CD14-positive monocyte (primary cell): ENCODE results near the gene RGL3. TPM values are rescaled to one million over a fixed set of nuclear protein-coding genes. Genes with fewer than 3 reads are reported as not detected.

Source experiments
- DNase-seq, 3 donors: peaks; one replicate each; pipeline ENCODE4 v3.0.0-alpha.2; 2011 to 2022
- H2AFZ ChIP-seq: 2 replicates; pipeline ENCODE4 v1.6.0; 2012; ENCODE audit warnings: mild to moderate bottlenecking, low read depth, low read length, inconsistent platforms; ENCODE audit not compliant: insufficient read depth, poor library complexity, severe bottlenecking
- H3K27ac ChIP-seq, 2 donors: 1 replicate in 1 of 2; 2 replicates in 1 of 2; pipeline ENCODE4 v1.5.1; 2012 to 2013; ENCODE audit warnings: low read length in 2 of 2, control low read depth in 1 of 2, inconsistent platforms in 1 of 2, low read depth in 1 of 2, mild to moderate bottlenecking in 1 of 2
- H3K27me3 ChIP-seq, 2 donors: one replicate each; pipeline versions ENCODE4 v1.6.0 to v1.6.1; 2011 to 2013; ENCODE audit warnings: low read length in 2 of 2; ENCODE audit not compliant: control insufficient read depth in 2 of 2, insufficient read depth in 2 of 2
- H3K36me3 ChIP-seq, 2 donors: replicated peaks in 1 of 2; 1 replicate in 1 of 2; 2 replicates in 1 of 2; pipeline versions ENCODE4 v1.5.1 to v1.6.1; 2012 to 2013; ENCODE audit warnings: low read length in 2 of 2, control low read depth in 1 of 2, inconsistent platforms in 1 of 2, mild to moderate bottlenecking in 1 of 2; ENCODE audit not compliant: insufficient read depth in 2 of 2, control insufficient read depth in 1 of 2
- H3K4me1 ChIP-seq, 2 donors: 1 replicate in 1 of 2; 2 replicates in 1 of 2; pipeline versions ENCODE4 v1.5.1 to v1.6.1; 2012 to 2013; ENCODE audit warnings: low read length in 2 of 2, control low read depth in 1 of 2, inconsistent platforms in 1 of 2, mild to moderate bottlenecking in 1 of 2, moderate library complexity in 1 of 2; ENCODE audit not compliant: insufficient read depth in 2 of 2, control insufficient read depth in 1 of 2
- H3K4me2 ChIP-seq: replicated peaks from 2 replicates; pipeline ENCODE3; 2012; ENCODE audit warnings: low read length, moderate library complexity, mild to moderate bottlenecking; ENCODE audit not compliant: poor library complexity, severe bottlenecking; ENCODE audit errors: extremely low read depth
- H3K4me3 ChIP-seq, 3 experiments: fragments of 200-600 bp in 1 of 3; sonication (generic) in 1 of 3; replicated peaks in 1 of 3; 1 replicate in 2 of 3; 2 replicates in 1 of 3; pipeline ENCODE4 v1.5.1; 2011 to 2013; ENCODE audit warnings: low read length in 3 of 3, mild to moderate bottlenecking in 3 of 3, control low read depth in 2 of 3, low read depth in 2 of 3, inconsistent platforms in 1 of 3, moderate library complexity in 1 of 3
- H3K79me2 ChIP-seq: 2 replicates; pipeline ENCODE4 v1.6.0; 2012; ENCODE audit warnings: mild to moderate bottlenecking, control low read depth, inconsistent platforms, low read length, moderate library complexity; ENCODE audit not compliant: insufficient read depth
- H3K9ac ChIP-seq: 2 replicates; pipeline ENCODE4 v1.6.0; 2017; ENCODE audit warnings: low read length, mild to moderate bottlenecking; ENCODE audit not compliant: insufficient read depth, poor library complexity, severe bottlenecking
- H3K9me3 ChIP-seq, 2 donors: replicated peaks in 1 of 2; 1 replicate in 1 of 2; 2 replicates in 1 of 2; pipeline versions ENCODE4 v1.5.1 to v1.6.1; 2012 to 2013; ENCODE audit warnings: low read length in 2 of 2, control low read depth in 1 of 2; ENCODE audit not compliant: control insufficient read depth in 1 of 2, insufficient read depth in 1 of 2
- H4K20me1 ChIP-seq: 2 replicates; pipeline ENCODE4 v1.6.0; 2012; ENCODE audit warnings: mild to moderate bottlenecking, low read length, control low read depth, moderate library complexity; ENCODE audit not compliant: insufficient read depth
- H3K27ac Mint-ChIP-seq, 7 donors: one replicate each; pipeline ENCODE4 v1.8.0; 2020; ENCODE audit warnings: mild to moderate bottlenecking in 7 of 7, mixed read lengths in 7 of 7, moderate library complexity in 6 of 7, inconsistent platforms in 2 of 7
- H3K27me3 Mint-ChIP-seq, 3 donors: one replicate each; pipeline ENCODE4 v1.8.0; 2021 to 2022; ENCODE audit warnings: low read depth in 3 of 3, mild to moderate bottlenecking in 3 of 3, mixed read lengths in 3 of 3, moderate library complexity in 3 of 3, inconsistent platforms in 1 of 3
- H3K36me3 Mint-ChIP-seq, 2 donors: one replicate each; pipeline ENCODE4 v1.8.0; 2020; ENCODE audit warnings: mixed read lengths in 2 of 2, inconsistent platforms in 1 of 2, mild to moderate bottlenecking in 1 of 2
- H3K4me1 Mint-ChIP-seq: one replicate; pipeline ENCODE4 v1.8.0; 2020; ENCODE audit warnings: mild to moderate bottlenecking, mixed read lengths
- H3K4me3 Mint-ChIP-seq, 2 donors: one replicate each; pipeline ENCODE4 v1.8.0; 2020; ENCODE audit warnings: mild to moderate bottlenecking in 2 of 2, mixed read lengths in 2 of 2, moderate library complexity in 1 of 2
- H3K9me3 Mint-ChIP-seq, 7 donors: one replicate each; pipeline ENCODE4 v1.8.0; 2020 to 2022; ENCODE audit warnings: mixed read lengths in 7 of 7, mild to moderate bottlenecking in 6 of 7, moderate library complexity in 6 of 7, inconsistent platforms in 2 of 7
- CTCF ChIP-seq: fragments of 200-600 bp; IDR thresholded peaks from one replicate; pipeline ENCODE4 v1.8.0; 2022; ENCODE audit warnings: antibody characterized with exemption, mild to moderate bottlenecking
- WGBS: methylation state at CpG from one replicate; pipeline ENCODE4 v1.1.5; 2013; ENCODE audit warnings: missing lambda C conversion rate; ENCODE audit not compliant: insufficient coverage; 5-methylcytosine and 5-hydroxymethylcytosine counted together
- intact Hi-C, 2 donors: fragments of 100-400 bp; cut with micrococcal nuclease; formaldehyde crosslinking; loops; one replicate each; pipeline versions ENCODE4 v1.15.0 to v1.15.1; 2023
- polyA plus RNA-seq, 3 donors: library from polyadenylated mRNA; depleted of rRNA in 1 of 3; unstranded in 2 of 3; stranded (reverse) in 1 of 3; fragments of 300-500 nt in 2 of 3; fragments of >200 nt in 1 of 3; fragmentation: Illumina TruSeq in 2 of 3; gene quantifications; 1 replicate in 2 of 3; 2 replicates in 1 of 3; pipeline ENCODE4 v1.2.3, GENCODE V29; 2012 to 2021

The RGL3 gene
- polyA plus RNA-seq, 3 donors, result 1.7 TPM; not detected in 2

GRCh38 chr19:11448410-11448809 is 29.3 kb upstream of the RGL3 start:
- Histone ChIP-seq H3K4me2 (no peak overlapping the region), H4K20me1 (peaks cover 23% of the 10 kb centered on the region), H3K4me3 (no peak overlapping the region), H3K27me3 (no peaks in the 10 kb centered on the region), H3K9ac (no peak overlapping the region), H3K79me2 (no peaks in the 10 kb centered on the region), H3K9me3 (no peaks in the 10 kb centered on the region), H3K36me3 (peaks cover 59 to 77% of the 10 kb centered on the region in 2 donors), H3K4me1 (no peaks in the 10 kb centered on the region), H3K27ac (no peak overlapping the region), H2AFZ (no peak overlapping the region)
- Mint-ChIP-seq H3K4me3 (no peak overlapping the region), H3K9me3 (peaks cover 0 to 1% (median 0%) of the 10 kb centered on the region in 7 donors), H3K27me3 (peaks cover 0 to 3% (median 3%) of the 10 kb centered on the region in 3 donors), H3K27ac (no peak overlapping the region), H3K36me3 (peaks cover 40 to 69% of the 10 kb centered on the region in 2 donors), H3K4me1 (no peaks in the 10 kb centered on the region)
- intact Hi-C loops, result loop anchor here in 1 of 2 donors (5.0 kb wide), 1 partner anchor 161 kb away; no protein-coding TSS in a partner anchor
- WGBS, result 91% methylated on average over 12 of the region's 13 CpGs
- no peak for TF ChIP-seq CTCF
- DNase-seq, result no peak

DNA sequence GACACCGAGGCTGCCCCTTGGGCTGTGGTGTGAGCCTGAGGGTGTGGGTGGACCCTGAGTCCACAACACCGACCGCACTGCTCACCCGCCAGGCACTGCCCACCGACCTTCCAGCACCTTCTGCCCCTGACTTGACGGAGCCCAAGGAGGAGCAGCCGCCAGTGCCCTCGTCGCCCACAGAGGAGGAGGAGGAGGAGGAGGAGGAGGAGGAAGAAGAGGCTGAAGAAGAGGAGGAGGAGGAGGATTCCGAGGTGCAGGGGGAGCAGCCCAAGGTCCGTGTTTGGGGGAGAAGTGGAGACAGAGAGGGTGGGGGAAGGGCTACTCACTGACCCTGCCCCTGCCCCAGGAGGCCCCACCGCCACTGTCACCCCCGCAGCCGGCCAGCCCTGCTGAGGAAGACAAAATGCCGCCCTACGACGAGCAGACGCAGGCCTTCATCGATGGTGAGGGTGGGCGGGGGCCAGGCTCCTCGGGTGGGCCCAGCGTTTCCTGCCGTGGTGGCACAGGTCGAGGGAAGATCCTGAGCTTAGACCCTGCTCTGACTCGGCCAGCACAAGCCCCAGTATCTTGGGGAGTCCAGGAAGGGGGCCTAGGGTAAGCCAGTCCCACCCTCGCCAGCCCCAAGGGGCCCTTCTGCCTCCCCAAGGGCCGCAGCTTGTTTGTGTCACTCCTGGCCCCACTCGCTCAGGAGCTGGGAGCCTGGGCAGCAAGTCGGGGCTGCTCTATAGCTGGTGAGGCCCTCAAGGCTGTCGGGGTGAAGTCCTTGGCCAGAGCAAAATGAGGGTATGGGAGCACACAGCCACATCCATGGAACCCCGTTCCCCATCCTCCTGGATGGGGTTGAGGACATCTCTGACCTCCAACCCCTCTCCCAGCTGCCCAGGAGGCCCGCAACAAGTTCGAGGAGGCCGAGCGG is 28.5 kb upstream of the RGL3 start:
- no peak overlapping the region for H3K9ac ChIP-seq
- peaks cover 23% of the 10 kb centered on the region for H4K20me1 ChIP-seq
- H3K4me3 ChIP-seq, result no peak overlapping the region
- no peak overlapping the region for H2AFZ ChIP-seq
- H3K4me1 Mint-ChIP-seq, result no peaks in the 10 kb centered on the region
- WGBS, result 95% methylated on average over 32 of the region's 35 CpGs
- H3K4me2 ChIP-seq, result no peak overlapping the region
- H3K27ac Mint-ChIP-seq, result peak overlapping the region in 1 of 7 donors; percentile 63
- intact Hi-C loops, result loop anchor here in 1 of 2 donors (5.0 kb wide), 1 partner anchor 160 kb away; no protein-coding TSS in a partner anchor
- H3K4me1 ChIP-seq, result no peaks in the 10 kb centered on the region
- no peak overlapping the region for H3K4me3 Mint-ChIP-seq
- H3K27ac ChIP-seq, result no peak overlapping the region
- H3K36me3 Mint-ChIP-seq, result peaks cover 44 to 77% of the 10 kb centered on the region in 2 donors
- peaks cover 0 to 2% (median 2%) of the 10 kb centered on the region in 3 donors for H3K27me3 Mint-ChIP-seq
- no peak for DNase-seq
- no peaks in the 10 kb centered on the region for H3K9me3 ChIP-seq
- TF ChIP-seq CTCF, result no peak
- H3K9me3 Mint-ChIP-seq, result peaks cover 0 to 1% (median 0%) of the 10 kb centered on the region in 7 donors
- H3K36me3 ChIP-seq, result peaks cover 65 to 85% of the 10 kb centered on the region in 2 donors
- no peaks in the 10 kb centered on the region for H3K79me2 ChIP-seq
- no peaks in the 10 kb centered on the region for H3K27me3 ChIP-seq
